Neural cell (in vitro differentiated cells): ENCODE data around the gene GNA12. TPM values are rescaled to one million over a fixed set of nuclear protein-coding genes. Genes with fewer than 3 reads are reported as not detected.

ENCODE experiments used
- H2AFZ ChIP-seq: fragments of 200-600, 300-800 bp; sonication (generic), shearing (Covaris generic); 2 replicates; pipeline ENCODE4 v1.6.0; 2014; ENCODE audit warnings: low read depth, mild to moderate bottlenecking, antibody characterized with exemption, low read length, moderate library complexity
- H3F3A ChIP-seq: fragments of 200-600 bp; shearing (Covaris generic); 2 replicates; pipeline ENCODE4 v1.6.1; 2016; ENCODE audit warnings: mild to moderate bottlenecking, moderate library complexity, mixed read lengths, antibody characterized with exemption, low read length; ENCODE audit not compliant: insufficient read depth, poor library complexity, severe bottlenecking
- H3K27ac ChIP-seq: fragments of 200-600, 300-800 bp; sonication (generic), shearing (Covaris generic); 2 replicates; pipeline ENCODE4 v1.5.1; 2014; ENCODE audit warnings: mild to moderate bottlenecking, low read length, moderate library complexity
- H3K27me3 ChIP-seq: fragments of 300-800, 200-600 bp; sonication (generic), shearing (Covaris generic); 2 replicates; pipeline ENCODE4 v1.6.0; 2014; ENCODE audit warnings: mild to moderate bottlenecking, low read depth, low read length, moderate library complexity; ENCODE audit not compliant: insufficient read depth
- H3K36me3 ChIP-seq: fragments of 300-800, 200-600 bp; sonication (generic), shearing (Covaris generic); 2 replicates; pipeline ENCODE4 v1.5.1; 2014; ENCODE audit warnings: mild to moderate bottlenecking, antibody characterized with exemption, low read length, moderate library complexity; ENCODE audit not compliant: insufficient read depth
- H3K4me2 ChIP-seq: fragments of 300-800, 200-600 bp; sonication (generic), shearing (Covaris generic); 2 replicates; pipeline ENCODE4 v1.6.0; 2014; ENCODE audit warnings: mild to moderate bottlenecking, low read length
- H3K4me3 ChIP-seq: fragments of 300-800, 200-600 bp; sonication (generic), shearing (Covaris generic); 2 replicates; pipeline ENCODE4 v1.5.1; 2014; ENCODE audit warnings: mild to moderate bottlenecking, low read length, moderate library complexity
- H3K79me2 ChIP-seq: fragments of 200-600 bp; shearing (Covaris generic); replicated peaks from 2 replicates; pipeline ENCODE4 v1.6.0; 2014; ENCODE audit warnings: mild to moderate bottlenecking, low read length, moderate library complexity; ENCODE audit not compliant: insufficient read depth
- H3K9ac ChIP-seq: fragments of 300-800, 200-600 bp; sonication (generic), shearing (Covaris generic); 2 replicates; pipeline ENCODE4 v1.6.1; 2016; ENCODE audit warnings: mild to moderate bottlenecking, low read length, mixed read lengths
- H3K9me2 ChIP-seq: fragments of 200-600 bp; shearing (Covaris generic); 2 replicates; pipeline ENCODE4 v1.6.1; 2016; ENCODE audit warnings: mild to moderate bottlenecking, low read length, mixed read lengths; ENCODE audit not compliant: insufficient read depth
- H3K9me3 ChIP-seq: fragments of 200-600, 300-800 bp; sonication (generic), shearing (Covaris generic); 2 replicates; pipeline ENCODE4 v1.6.1; 2016; ENCODE audit warnings: mild to moderate bottlenecking, mixed run types, low read length, moderate library complexity, mixed read lengths
- H4K20me1 ChIP-seq: fragments of 200-600 bp; shearing (Covaris generic); 2 replicates; pipeline ENCODE4 v1.6.1; 2016; ENCODE audit warnings: mild to moderate bottlenecking, mixed run types; ENCODE audit not compliant: insufficient read depth
- CTCF ChIP-seq: fragments of 450-650 bp; IDR thresholded peaks from 2 replicates; pipeline ENCODE4 v1.5.1; 2014; ENCODE audit warnings: antibody characterized with exemption, mild to moderate bottlenecking, moderate library complexity; ENCODE audit not compliant: poor library complexity, severe bottlenecking
- EP300 ChIP-seq: fragments of 450-650 bp; conservative IDR thresholded peaks from 2 replicates; pipeline ENCODE4 v1.6.1; 2014; ENCODE audit warnings: antibody characterized with exemption, mild to moderate bottlenecking, moderate library complexity; ENCODE audit not compliant: poor library complexity, severe bottlenecking
- EZH2 ChIP-seq: fragments of 200-600, 300-800 bp; shearing (Covaris generic), sonication (generic); IDR thresholded peaks from 2 replicates; pipeline ENCODE4 v1.6.1; 2014; ENCODE audit warnings: antibody characterized with exemption, low read length, borderline replicate concordance, mild to moderate bottlenecking; ENCODE audit not compliant: insufficient read depth, poor library complexity, severe bottlenecking
- MXI1 ChIP-seq: fragments of 450-650 bp; conservative IDR thresholded peaks from 2 replicates; pipeline ENCODE4 v1.6.1; 2014; ENCODE audit warnings: antibody characterized with exemption, mild to moderate bottlenecking; ENCODE audit not compliant: poor library complexity, severe bottlenecking
- POLR2AphosphoS5 ChIP-seq: IDR thresholded peaks from 2 replicates; pipeline ENCODE4 v1.6.1; 2012
- RAD21 ChIP-seq: fragments of 450-650 bp; conservative IDR thresholded peaks from 2 replicates; pipeline ENCODE4 v1.6.1; 2014; ENCODE audit warnings: antibody characterized with exemption, mild to moderate bottlenecking, moderate library complexity
- REST ChIP-seq: IDR thresholded peaks from 2 replicates; pipeline ENCODE4 v1.6.1; 2012; ENCODE audit warnings: borderline replicate concordance
- SMC3 ChIP-seq: fragments of 450-650 bp; conservative IDR thresholded peaks from 2 replicates; pipeline ENCODE4 v1.6.1; 2014; ENCODE audit warnings: antibody characterized with exemption, mild to moderate bottlenecking, moderate library complexity; ENCODE audit not compliant: poor library complexity
- TAF1 ChIP-seq: IDR thresholded peaks from 2 replicates; pipeline ENCODE4 v1.6.1; 2012; ENCODE audit warnings: low read depth
- polyA plus RNA-seq: library from polyadenylated mRNA; depleted of rRNA; stranded (reverse); fragments of >200 nt; gene quantifications from 2 replicates; pipeline ENCODE4 v1.2.3, GENCODE V29; 2014

Gene GNA12
- polyA plus RNA-seq, 1 donor from 2014 or later: 15.5 TPM

DNA sequence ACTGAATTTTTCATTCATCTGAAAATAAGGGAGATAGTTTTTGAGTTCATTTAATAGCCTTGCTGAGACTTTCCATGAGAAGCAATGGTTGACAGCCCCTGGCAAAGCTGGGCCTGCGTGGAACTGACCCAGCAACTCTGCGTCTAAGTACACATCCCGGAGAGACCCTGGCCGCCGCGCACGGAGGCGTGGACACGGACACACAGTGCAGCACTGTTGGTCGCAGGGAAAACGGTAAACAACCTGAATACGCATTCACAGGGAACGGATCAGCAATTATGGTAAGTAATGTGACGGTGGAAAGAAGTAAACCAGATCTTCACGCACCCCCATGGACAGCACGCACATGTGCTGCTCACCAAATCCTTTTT, 28.2 kb downstream of the GNA12 start:
- Histone ChIP-seq H3K36me3 (peaks cover 7% of the 10 kb centered on the region), H3K9me3 (peaks cover 7% of the 10 kb centered on the region), H3K79me2 (peaks cover 35% of the 10 kb centered on the region), H3K27ac (no peak overlapping the region), H3K9ac (no peak overlapping the region), H3K9me2 (no peaks in the 10 kb centered on the region), H2AFZ (no peak overlapping the region), H3K27me3 (no peaks in the 10 kb centered on the region), H3K4me3 (no peak overlapping the region), H4K20me1 (no peaks in the 10 kb centered on the region), H3F3A (no peaks in the 10 kb centered on the region), H3K4me2 (no peak overlapping the region)
- no peak for TF ChIP-seq RAD21
- no peak for TF ChIP-seq POLR2AphosphoS5
- TF ChIP-seq TAF1: no peak
- TF ChIP-seq MXI1: no peak
- TF ChIP-seq SMC3: no peak
- TF ChIP-seq CTCF: no peak
- TF ChIP-seq EZH2: no peak
- TF ChIP-seq EP300: no peak
- no peak for TF ChIP-seq REST

GRCh38 chr7:2814946-2815874, 28.9 kb downstream of the GNA12 start:
- no peaks in the 10 kb centered on the region for H3F3A ChIP-seq
- peaks cover 7% of the 10 kb centered on the region for H3K9me3 ChIP-seq
- no peak overlapping the region for H3K9ac ChIP-seq
- no peak overlapping the region for H3K4me2 ChIP-seq
- H3K27me3 ChIP-seq: no peaks in the 10 kb centered on the region
- H3K9me2 ChIP-seq: no peaks in the 10 kb centered on the region
- H4K20me1 ChIP-seq: no peaks in the 10 kb centered on the region
- peaks cover 7% of the 10 kb centered on the region for H3K36me3 ChIP-seq
- no peak overlapping the region for H3K27ac ChIP-seq
- peaks cover 37% of the 10 kb centered on the region for H3K79me2 ChIP-seq
- H2AFZ ChIP-seq: no peak overlapping the region
- no peak overlapping the region for H3K4me3 ChIP-seq
- no peak for TF ChIP-seq MXI1
- TF ChIP-seq RAD21: no peak
- TF ChIP-seq POLR2AphosphoS5: no peak
- no peak for TF ChIP-seq EZH2
- no peak for TF ChIP-seq EP300
- TF ChIP-seq CTCF: no peak
- TF ChIP-seq REST: no peak
- no peak for TF ChIP-seq SMC3
- TF ChIP-seq TAF1: no peak
